ENCODE data around the gene ASB10. TPM values are rescaled to one million over a fixed set of nuclear protein-coding genes. Genes with fewer than 3 reads are reported as not detected.

ASB10 gene
- total RNA-seq, 2 donors from 2014 or later = not detected

DNA sequence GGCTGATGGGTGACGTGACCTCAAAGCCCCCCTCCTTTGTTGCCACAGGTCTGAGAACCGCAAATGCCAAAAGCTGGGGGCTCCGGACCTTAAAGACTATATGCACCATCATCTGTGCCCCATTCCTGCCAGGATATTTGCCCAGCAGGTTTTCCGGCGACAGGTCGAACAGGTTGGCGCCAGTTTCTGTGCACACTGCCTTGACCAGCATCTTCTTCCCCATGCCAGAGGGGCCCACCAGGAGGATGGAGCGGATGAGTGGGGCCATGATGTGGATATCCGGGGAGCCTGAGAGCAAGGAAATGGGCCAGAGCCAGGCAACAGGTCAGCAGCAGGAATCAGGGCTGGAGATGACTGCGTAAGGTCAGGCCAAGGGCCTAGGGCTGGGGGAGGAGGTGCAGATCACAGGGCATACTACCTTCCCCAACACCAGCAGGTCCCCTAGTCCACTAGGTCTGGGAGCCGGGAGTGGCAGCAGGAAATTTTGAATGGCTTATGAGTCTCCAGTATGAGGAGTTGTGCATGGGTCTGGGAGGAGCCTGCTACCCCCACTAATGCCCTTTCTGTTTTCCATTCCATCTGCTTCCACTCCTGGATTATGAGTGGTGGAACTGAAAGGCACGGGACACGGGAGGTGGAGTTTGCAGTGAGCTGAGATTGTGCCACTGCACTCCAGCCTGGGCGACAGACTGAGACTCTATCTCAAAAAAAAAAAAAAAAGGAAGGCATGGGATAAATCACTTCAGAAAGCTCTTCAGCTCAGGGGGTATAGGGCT lies 6.3 kb upstream of the ASB10 start:
- intact Hi-C loops (cut with DNase I) = loop anchor here in 1 of 2 donors (2.0 kb wide), 1 partner anchor 239 kb away; no protein-coding TSS in a partner anchor
- no peak for DNase-seq (ENCODE audit: low spot score)

DNA sequence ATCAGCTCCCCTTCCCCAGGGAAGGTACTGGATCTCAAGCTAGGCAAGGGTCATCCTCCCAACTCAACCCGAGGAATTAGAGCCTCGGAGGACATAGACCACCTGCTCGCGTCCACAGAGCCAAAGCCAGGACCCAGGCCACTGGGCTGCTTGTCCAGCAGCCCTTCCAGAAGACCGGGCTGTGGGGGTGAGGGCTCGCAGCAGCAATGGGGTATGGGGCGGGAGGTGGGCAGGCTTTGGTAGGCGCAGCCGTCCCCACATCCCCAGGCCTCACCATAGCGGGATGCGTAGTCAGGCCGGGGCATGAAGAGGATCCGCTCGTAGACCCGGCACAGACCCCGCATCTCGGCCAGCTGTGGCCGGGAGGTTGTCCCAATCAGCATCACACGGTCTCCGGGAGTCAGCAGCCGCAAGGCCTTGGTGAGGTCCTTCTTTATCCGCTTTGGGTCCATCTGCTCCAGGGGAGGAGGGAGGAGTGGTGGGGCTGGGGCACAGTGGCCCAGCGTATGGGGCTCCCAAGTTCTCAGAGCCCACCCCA lies 5.0 kb upstream of the ASB10 start:
- intact Hi-C loops (cut with DNase I) = loop anchor here in 1 of 2 donors (2.0 kb wide), 1 partner anchor 241 kb away; no protein-coding TSS in a partner anchor

DNA sequence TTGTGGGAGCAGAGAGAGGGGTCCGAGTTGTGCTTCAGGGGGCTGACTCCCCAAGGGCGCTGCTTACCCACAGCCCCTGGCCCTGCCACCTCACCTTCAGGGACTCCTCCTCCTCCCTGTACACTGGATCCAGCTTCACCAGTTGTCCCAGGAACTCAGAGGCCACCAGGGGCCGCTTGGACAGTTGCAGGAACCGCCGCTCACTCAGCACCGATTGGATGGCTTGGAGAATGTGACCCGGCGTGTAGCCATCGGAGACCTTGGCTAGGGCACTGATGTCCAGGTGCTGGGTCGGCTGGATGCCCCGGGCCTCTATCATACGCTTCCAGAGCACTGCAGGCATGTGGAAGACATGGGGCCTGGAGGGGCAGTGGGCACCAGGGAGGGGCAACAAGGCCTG lies 4.5 kb upstream of the ASB10 start:
- DNase-seq (ENCODE audit: low spot score) = no peak
- intact Hi-C loops (cut with DNase I) = no loop called here

More for the DNA sequence above, 5.0 kb upstream of the ASB10 start:
- DNase-seq (ENCODE audit: low spot score) = no peak

DNA sequence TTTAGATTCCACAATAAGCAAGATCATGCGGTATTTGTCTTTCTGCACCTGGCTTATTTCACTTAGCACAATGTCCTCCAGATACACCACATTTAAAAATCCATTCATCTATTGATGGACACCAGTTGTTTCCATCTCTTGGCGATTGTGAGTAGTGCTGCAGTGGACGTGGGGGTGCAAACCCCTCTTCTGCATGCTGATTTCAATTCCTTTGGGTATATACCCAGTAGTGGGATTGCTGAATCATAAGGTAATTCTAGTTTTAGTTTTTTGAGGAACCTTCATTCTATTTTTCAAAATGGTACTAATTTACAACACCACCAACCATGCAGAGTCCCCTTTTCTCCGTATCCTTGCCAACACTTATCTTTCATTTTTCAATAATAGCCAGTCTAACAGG lies 2.0 kb upstream of the ASB10 start:
- no peak for DNase-seq (ENCODE audit: low spot score)
- intact Hi-C loops (cut with DNase I) = no loop called here

DNA sequence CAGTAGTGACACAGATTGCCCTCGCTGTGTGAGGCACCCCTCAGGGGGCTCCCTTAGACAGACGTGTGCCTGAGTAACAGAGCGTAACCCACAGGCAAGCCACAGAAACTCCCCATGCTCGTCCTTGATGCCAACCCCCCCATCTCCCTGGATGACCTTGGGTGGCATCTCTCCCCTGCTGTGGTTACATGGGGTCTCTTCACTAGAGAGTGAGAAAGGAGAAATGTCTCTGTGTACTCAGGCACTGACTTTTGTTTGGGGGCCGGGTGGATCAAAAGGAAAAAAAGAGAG lies 1.1 kb upstream of the ASB10 start:
- DNase-seq (ENCODE audit: low spot score) = peak; percentile 61
- intact Hi-C loops (cut with DNase I) = no loop called here

DNA sequence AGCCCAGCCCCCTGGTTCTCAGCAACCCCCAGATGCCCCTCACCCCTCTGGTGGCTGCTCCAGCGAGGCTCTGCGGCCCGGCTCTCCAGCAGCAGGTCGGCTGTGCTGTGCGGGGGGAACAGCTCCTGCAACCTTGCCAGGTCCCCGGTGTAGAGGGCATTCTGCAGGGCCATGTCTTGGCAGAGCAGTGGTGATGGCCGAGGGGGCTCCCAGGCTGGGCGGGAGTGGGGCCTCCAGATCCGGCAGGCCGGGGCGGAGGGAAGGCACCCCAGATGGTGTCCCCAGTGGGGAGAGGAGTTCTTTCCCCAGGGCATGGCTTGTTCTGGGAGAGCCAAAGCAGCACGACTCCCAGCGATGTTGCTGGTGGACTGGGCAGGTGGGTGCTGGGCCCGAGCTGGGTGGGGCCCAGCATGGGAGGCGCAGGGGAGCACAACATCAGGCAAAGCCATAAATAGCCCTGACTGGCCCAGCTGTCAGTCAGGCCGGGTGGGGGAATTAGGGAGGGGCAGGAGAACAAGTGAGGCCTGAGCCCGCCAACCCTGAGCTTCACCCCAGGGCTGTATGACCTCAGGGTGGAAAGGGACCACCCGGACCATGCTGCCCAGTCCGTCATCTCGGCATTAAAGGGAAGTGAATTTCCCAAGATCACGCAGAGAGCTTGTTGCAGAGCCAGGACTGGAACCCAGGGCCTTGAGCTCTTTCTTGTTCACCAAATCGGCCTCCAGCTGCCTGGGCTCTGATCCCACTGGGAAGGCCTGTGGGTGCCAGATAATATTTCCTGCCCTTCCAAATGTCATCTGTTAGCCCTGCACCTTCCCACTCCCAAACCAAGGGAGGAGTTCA lies 580 bp upstream of the ASB10 start:
- peak; percentile 72 for DNase-seq (ENCODE audit: low spot score)
- intact Hi-C loops (cut with DNase I) = no loop called here

DNA sequence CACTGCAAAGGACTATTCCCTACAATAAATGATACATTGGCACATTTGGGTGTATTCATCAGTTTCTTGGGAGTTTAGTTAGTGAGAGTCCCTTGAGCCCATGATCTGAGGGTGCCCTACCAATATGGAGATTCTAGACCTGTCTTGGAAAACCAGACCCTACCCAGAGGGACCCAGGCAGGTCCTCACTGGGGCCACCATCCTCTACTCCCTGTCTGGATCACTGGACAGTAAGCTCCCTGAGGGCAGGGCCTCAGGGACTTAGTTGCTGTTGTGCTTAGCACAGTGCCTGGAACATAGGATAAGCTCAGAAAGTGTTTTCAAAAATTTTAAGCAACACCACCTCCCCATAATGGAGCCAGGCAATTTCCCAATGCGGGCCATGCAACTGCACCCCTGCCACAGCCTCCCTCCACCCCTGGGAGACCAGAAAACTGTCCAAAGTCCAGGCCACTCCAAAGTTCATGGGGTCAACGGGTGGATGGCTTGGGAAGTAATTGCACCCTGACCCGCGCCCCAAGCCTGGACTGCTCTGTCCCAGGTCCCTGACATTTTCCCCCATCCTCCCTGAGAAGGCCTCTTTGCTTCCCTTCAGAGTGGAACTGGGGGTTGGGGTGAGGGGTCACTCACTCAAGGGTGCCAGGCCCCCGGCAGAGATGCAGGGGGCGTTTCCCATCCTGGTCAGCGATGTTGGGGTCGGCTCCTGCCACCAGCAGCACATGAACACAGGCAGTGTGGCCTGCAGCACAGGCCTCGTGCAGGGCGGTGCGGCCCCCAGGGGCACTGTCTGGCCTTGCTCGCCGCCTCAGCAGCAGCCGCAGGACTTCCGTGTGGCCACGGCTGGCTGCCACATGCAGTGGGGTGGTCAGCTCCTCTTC lies 1.0 kb downstream of the ASB10 start:
- DNase-seq (ENCODE audit: low spot score) = peak; percentile 76
- intact Hi-C loops (cut with DNase I) = no loop called here

DNA sequence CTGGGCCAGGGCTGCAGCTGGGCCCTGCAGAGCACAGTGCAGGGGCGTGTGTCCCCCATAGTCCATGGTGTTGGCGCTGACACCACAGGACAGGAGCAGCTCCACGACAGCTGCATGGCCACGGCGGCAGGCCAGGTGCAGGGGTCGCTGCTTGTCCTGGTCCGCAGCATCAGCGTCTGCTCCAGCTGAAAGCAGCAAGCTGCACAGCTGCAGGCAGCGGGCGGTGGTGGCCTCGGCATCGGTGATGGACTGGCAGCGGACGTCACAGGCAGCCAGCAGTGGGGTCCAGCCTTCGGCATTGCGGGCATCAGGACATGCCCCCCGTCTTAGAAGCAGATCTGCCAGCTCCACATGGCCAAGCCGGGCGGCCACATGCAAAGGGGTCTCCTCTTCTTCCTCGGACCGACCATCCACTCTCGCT lies 6.0 kb downstream of the ASB10 start:
- DNase-seq (ENCODE audit: low spot score) = peak; percentile 74
- intact Hi-C loops (cut with DNase I) = no loop called here

DNA sequence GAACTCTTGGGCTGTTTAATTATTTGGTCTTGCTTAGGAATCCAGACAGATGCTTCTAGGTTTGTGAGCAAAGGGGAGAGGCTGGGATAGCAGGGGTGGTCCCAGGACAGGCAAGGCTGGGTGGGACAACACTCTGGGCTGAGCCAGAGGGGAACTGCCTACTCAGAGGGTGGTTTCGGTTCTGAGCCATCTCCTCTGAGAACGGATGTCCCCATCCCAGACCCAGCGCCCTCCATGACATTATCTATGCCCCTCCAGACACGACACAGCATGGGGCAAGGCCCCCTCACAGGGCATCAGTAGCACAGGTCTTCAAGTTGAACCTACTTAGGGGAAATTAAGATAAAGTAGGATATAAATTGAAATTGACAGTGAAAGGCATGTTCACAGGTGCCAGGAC lies 7.1 kb downstream of the ASB10 start:
- intact Hi-C loops (cut with DNase I) = no loop called here
- peak; percentile 22 for DNase-seq (ENCODE audit: low spot score)

DNA sequence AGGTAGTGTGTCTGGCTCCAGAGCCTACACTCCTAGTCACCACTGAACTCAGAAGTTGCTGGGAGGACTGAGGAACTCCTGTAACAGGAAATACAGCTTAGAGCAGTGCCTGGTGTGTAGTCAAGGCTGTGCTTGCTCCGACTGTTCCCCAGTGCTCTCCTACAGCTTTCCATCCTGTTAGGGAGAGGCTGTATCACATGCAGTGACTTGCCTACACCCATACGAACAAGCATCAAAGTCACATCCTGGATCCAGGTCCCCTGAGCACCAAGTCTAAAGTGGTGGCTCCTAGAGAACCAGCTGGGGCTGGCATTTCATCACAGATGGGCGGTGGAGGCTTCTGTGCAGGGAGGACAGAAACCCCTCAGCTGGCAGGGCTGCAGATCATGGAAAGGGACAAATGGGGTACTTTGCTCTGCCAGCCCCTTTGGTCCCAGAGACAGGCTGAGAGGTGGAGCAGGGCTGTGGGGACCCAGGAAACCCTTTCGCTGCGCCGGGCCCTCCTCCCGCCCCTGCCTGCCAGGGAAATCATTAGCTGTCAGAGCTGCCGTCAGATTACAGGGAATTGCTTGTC lies 7.7 kb downstream of the ASB10 start:
- peak; percentile 57 for DNase-seq (ENCODE audit: low spot score)
- intact Hi-C loops (cut with DNase I) = no loop called here

DNA sequence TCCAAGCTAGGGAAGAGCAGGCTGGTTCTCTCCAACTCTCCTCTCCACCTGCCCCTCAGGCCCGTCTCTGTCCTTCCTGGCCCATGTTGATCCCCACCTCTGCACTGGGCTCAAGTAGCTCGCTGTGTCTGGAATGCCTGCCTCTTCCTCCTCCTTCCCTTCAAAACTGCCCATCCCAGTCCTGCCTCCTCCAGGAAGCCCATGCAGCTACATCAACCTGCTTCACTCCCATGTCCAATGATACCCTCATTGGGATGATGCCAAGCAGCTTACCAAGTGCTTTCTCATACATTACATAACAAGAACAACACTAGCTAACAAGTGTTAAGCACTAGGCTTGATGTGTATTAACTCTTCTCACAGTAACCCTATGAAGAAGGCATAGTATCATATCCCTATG lies 8.2 kb downstream of the ASB10 start:
- DNase-seq (ENCODE audit: low spot score) = peak; percentile 20
- intact Hi-C loops (cut with DNase I) = no loop called here

DNA sequence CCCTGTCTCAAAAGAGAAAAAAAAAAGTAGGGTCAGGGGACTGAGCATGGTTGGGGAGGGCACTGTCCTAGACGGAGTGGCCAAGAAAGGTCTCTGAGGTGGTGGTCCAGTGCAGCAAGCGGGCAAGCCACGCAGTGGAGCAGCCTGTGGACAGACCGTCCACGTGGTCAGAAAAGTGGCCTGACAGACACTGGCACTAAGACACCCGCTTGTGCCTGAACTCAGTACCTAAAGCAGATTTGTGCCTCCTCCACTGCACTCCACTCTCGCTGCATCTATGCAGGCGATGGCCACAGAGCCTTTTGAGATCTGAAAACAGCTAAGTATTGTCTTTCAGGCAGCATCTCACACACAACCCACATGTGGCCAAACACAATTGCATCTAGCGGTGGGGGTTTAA lies 8.8 kb downstream of the ASB10 start:
- peak; percentile 65 for DNase-seq (ENCODE audit: low spot score)
- intact Hi-C loops (cut with DNase I) = no loop called here

DNA sequence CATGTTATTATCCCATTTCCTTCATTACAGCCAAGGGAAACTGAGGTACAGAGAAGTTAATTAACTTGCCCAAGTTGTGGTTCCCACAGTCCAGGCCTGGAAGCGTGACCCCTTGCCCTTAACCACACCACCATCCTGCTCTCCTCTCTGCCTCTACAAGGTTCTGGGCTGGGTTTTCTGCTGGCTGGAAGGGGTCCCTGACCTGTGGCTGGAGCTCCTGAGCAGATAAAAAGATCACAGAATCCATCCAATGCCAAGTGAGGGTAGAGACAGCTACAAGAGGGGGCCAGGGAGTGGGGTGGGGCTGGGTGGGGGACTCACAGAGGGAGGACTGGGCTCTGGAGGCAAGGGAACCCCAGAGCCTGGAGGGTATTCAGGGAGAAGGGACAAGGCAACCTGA lies 9.7 kb downstream of the ASB10 start:
- DNase-seq (ENCODE audit: low spot score) = peak; percentile 7
- intact Hi-C loops (cut with DNase I) = no loop called here

DNA sequence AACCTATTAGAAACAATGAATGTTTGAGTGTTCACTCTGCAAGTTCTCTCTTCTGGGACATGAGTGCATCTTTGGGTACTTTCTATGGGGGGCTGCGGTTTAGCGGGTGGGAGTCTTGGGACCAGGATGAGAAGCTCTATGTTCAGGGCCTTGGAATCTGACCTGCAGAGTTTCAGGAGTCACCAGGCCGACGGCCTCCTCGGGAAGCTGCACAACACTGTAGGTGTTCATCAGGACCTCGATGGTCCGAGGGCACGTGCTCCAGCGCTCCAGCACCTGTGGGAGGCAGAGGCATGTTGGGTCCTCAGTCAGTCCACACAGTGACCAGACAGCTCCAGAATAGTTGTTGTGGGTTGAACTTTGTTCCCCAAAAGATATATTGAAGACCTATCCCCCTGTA lies 10.6 kb downstream of the ASB10 start:
- DNase-seq (ENCODE audit: low spot score) = no peak
- intact Hi-C loops (cut with DNase I) = no loop called here

DNA sequence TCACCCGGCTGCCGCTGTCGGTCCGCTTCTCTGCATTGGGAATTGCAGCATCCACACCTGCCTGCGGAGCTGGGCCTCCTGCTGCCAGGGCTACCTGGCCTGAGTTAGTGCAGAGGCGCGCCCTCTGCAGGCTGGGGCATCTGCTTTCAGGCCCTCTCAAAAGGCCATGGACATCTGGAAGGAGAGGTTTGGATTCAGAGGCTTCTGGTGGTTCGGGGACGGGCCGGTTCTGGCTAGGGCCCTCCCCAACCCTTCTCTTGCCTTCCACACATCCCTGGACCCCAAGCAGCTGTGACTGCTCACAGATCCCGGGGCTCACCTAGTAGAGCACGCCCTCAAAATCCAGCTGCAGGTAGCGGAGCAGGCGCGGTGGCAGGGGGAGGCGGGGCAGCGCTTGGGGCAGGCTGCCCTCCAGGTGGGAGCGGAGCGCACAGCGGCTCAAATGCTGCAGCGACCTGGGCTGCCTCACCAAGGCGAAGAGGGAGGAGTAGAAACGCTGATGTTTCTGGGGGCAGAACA lies 11.2 kb downstream of the ASB10 start:
- DNase-seq (ENCODE audit: low spot score) = peak; percentile 71

DNA sequence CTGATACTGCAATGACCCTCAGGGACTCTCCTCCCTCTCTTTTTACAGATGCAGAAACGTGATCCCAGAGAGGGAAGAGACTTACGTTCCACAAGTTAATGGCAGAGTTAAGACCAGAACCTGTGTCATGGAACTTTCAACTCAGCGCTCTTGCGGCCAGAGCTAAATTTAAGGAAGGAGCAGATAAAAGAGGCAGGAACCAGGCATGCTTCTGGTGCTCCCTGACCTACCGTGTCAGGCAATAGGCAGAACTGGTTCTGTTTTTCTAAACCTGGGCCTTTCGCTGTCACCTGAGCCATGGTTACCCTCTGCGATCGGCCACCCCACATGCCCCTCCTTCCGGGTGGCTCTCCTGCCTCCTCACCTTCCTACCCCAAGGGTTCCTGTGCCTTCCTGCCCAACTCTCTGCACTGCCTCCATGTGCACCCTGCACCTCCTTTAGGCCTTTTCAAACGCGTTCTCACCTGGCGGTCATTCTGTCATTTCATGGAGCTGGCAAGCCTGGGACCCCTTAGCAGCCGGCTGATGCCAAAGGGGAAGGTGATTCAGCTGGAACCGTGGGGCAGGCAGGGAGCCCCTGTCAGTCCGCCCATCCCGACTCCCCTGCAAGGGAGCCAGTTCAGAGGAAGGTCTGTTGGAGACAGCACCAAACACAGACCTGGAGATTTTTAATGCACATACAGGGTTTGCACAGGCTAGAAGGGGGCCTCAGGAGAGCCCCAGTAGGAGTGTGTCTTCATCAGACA lies 11.8 kb downstream of the ASB10 start:
- intact Hi-C loops (cut with DNase I) = no loop called here
- DNase-seq (ENCODE audit: low spot score) = peak; percentile 57

More for the DNA sequence above, 11.2 kb downstream of the ASB10 start:
- intact Hi-C loops (cut with DNase I) = no loop called here

DNA sequence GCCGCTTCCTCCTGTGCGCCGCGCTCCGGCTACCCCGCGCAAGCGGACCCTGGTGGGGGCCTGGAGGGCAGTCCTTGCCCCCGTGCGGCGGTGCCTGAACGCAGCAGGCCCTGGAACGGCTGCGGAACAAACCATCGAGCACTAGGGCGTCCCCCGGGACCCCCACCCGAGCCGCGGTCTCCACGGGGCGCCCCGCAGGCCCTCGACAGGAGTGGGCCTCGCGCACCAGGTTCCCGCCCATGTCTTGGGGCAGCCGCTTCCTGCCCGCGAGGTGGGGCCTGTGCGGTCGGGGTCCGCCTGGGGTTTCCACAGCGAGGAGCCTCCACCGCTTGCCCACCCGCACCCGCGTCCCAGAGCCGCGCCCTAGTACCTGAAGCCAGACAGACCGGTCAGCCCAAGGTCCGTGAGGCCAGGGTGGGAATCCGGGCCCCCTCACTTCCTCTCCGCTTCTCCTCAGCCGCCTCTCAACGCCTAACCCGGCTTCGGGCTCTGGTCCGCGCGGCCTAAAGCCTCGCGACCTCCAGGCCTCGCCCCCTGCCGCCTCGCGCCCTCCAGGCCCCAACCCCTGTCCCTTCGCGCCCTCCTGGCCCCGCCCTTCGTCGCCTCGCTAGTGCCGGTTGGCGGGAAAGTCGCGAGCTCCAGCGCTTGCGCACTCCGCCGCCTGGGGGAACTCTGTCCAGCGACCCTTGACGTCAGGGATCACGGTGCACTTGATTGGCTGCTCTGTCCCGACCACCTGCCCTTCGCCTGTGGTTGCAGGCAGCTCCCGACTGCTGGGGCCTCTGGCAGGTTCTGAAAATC lies 12.6 kb downstream of the ASB10 start:
- DNase-seq (ENCODE audit: low spot score) = peak; percentile 84
- intact Hi-C loops (cut with DNase I) = loop anchor here in 1 of 2 donors (5.0 kb wide), 1 partner anchor 47 kb away; no protein-coding TSS in a partner anchor
